Suprapubic skin (tissue), 4 donors: ENCODE measurements around the gene GIMAP8. TPM values are rescaled to one million over a fixed set of nuclear protein-coding genes. Genes with fewer than 3 reads are reported as not detected.
A peak's percentile ranks its signal among the peaks of the same experiment; 100 is the strongest.

Source experiments
- DNase-seq, 2 donors: peaks; one replicate each; pipeline ENCODE4 v3.0.0-alpha.2; 2019; ENCODE audit warnings: low spot score in 2 of 2
- H3K27ac ChIP-seq: fragments of 200-600 bp; sonication (generic); one replicate; pipeline ENCODE4 v1.5.1; 2019
- H3K27me3 ChIP-seq: fragments of 200-600 bp; sonication (generic); one replicate; pipeline ENCODE4 v1.5.1; 2019
- H3K36me3 ChIP-seq: fragments of 200-600 bp; sonication (generic); one replicate; pipeline ENCODE4 v1.5.1; 2019
- H3K4me1 ChIP-seq: fragments of 200-600 bp; sonication (generic); one replicate; pipeline ENCODE4 v1.5.1; 2019
- H3K4me3 ChIP-seq: fragments of 200-600 bp; sonication (generic); one replicate; pipeline ENCODE4 v1.5.1; 2019; ENCODE audit warnings: mild to moderate bottlenecking
- H3K9me3 ChIP-seq: fragments of 200-600 bp; sonication (generic); one replicate; pipeline ENCODE4 v1.5.1; 2019
- CTCF ChIP-seq, 2 donors: fragments of 200-600 bp in 1 of 2; fragments of 450-650 bp in 1 of 2; sonication (generic) in 1 of 2; IDR thresholded peaks; one replicate each; pipeline ENCODE4 v1.5.1; 2016 to 2019; ENCODE audit warnings: antibody characterized with exemption in 2 of 2, mild to moderate bottlenecking in 1 of 2, moderate library complexity in 1 of 2
- EP300 ChIP-seq: sonication (generic); formaldehyde crosslinking; IDR thresholded peaks from one replicate; pipeline ENCODE4 v1.6.1; 2017; ENCODE audit warnings: antibody characterized with exemption
- POLR2A ChIP-seq, 2 donors: fragments of 450-650 bp; IDR thresholded peaks; one replicate each; pipeline ENCODE4 v1.6.1; 2017; ENCODE audit warnings: antibody characterized with exemption in 2 of 2, mild to moderate bottlenecking in 2 of 2, moderate library complexity in 2 of 2
- POLR2AphosphoS5 ChIP-seq, 3 donors: sonication (generic); formaldehyde crosslinking; IDR thresholded peaks; one replicate each; pipeline ENCODE4 v1.6.1; 2017; ENCODE audit warnings: antibody characterized with exemption in 3 of 3
- WGBS: methylation state at CpG from one replicate; pipeline ENCODE4 v1.1.5; 2018; 5-methylcytosine and 5-hydroxymethylcytosine counted together
- total RNA-seq, 4 donors: library from RNA; depleted of rRNA; stranded (reverse); fragments of >200 nt; gene quantifications; one replicate each; pipeline ENCODE4 v1.1.0, GENCODE V29; 2016

GIMAP8 gene
- total RNA-seq, 4 donors from 2014 or later = 1.5 to 5.6 (median 3.2) TPM

DNA sequence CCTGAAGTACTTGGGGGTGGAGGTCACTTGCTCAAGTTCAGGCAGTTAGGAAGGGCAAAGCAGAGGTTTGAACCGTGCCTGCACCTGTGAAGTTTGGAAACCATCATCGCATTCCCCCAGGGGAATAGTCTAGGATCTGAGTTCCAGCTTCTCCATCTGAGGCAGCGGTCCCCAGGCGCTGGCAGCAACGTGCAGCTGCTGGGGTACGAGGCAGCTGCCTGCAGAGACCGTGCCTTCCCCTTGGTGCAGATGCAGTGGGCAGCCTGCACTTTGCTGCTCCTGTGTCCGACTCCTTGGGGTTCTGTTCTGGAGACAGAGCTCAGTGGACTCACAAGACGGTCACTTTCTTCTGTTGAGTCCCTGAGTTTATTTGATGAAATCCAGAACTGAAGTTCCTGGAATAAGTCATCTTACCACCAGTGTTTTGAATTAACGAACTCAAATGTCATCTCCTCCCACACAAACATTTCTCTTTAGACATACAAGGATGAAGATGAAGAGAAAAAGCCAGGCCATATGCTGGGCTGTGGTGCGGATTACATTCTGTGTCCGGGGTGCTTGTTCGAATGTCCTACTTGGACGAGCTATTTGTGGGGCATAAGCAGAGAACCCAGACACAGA is 19.9 kb upstream of the GIMAP8 start:
- peak in 1 of 2 donors; percentile 63 for DNase-seq
- no peaks in the 10 kb centered on the region for H3K36me3 ChIP-seq
- peaks cover 10% of the 10 kb centered on the region for H3K4me1 ChIP-seq
- 72% methylated on average over 12 of the region's 14 CpGs for WGBS
- H3K4me3 ChIP-seq = no peak overlapping the region
- TF ChIP-seq POLR2AphosphoS5 (IDR thresholded peaks at IDR 0.05) (no peak), POLR2A (IDR thresholded peaks at IDR 0.05) (no peak), CTCF (IDR thresholded peaks at IDR 0.05) (no peak), EP300 (no peak)
- no peaks in the 10 kb centered on the region for H3K9me3 ChIP-seq
- no peak overlapping the region for H3K27ac ChIP-seq
- H3K27me3 ChIP-seq = no peaks in the 10 kb centered on the region

DNA sequence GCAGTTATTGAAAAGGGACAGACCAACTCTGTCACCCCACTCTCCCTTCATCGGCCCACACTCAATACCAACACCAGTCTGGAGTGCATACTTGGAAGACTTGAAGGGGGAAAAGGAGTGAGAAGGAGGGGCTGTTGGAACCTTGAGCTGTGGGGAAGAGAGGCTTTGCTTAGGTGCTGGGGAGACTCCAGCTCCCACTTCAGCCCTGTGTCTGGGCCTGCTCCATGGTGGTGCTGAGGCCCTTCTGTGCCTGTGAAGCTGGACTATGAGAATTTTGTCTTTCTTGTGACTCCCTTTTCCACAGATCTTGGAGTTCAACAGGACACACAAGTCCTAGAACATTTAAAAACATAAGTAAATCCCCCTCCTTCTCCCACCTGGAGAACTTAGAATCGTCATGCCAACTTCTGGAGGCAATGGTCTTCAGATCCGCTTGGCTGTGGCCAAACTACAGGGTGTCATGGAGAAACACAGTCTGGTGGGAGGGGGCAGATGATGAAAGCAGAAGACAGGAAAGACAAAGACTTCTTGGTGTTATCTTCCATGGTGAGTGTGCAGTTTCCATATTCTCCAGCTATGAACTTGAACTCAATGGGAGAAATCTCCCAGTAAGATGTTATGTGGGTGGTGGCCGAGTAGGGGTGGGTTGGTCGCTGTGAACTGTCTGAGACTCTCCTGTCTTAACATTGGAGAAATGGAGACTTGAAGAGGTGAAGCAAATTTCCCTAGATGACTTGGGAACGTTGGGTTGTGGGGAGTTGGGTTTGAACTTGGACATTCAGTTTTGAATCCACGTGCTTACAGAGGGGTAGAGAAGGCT is 18.4 kb upstream of the GIMAP8 start:
- 93% methylated on average over 7 of the region's 7 CpGs for WGBS

GRCh38 chr7:150432915-150433892 is 17.2 kb upstream of the GIMAP8 start:
- no peak for TF ChIP-seq POLR2A (IDR thresholded peaks at IDR 0.05)
- TF ChIP-seq EP300 = no peak
- no peak for TF ChIP-seq POLR2AphosphoS5 (IDR thresholded peaks at IDR 0.05)
- no peak for TF ChIP-seq CTCF (IDR thresholded peaks at IDR 0.05)
- DNase-seq = peak in 1 of 2 donors; percentile 45
- H3K9me3 ChIP-seq = no peaks in the 10 kb centered on the region
- H3K4me3 ChIP-seq = no peak overlapping the region
- WGBS = 80% methylated on average over 14 of the region's 14 CpGs
- H3K27ac ChIP-seq = no peak overlapping the region
- H3K36me3 ChIP-seq = no peaks in the 10 kb centered on the region
- peaks cover 10% of the 10 kb centered on the region for H3K4me1 ChIP-seq
- H3K27me3 ChIP-seq = no peaks in the 10 kb centered on the region

More for the DNA sequence above, 18.4 kb upstream of the GIMAP8 start:
- no peaks in the 10 kb centered on the region for H3K9me3 ChIP-seq
- H3K4me1 ChIP-seq = peaks cover 10% of the 10 kb centered on the region
- no peaks in the 10 kb centered on the region for H3K27me3 ChIP-seq
- TF ChIP-seq EP300 = no peak
- no peak for TF ChIP-seq POLR2AphosphoS5 (IDR thresholded peaks at IDR 0.05)
- no peak for TF ChIP-seq POLR2A (IDR thresholded peaks at IDR 0.05)
- no peak for TF ChIP-seq CTCF (IDR thresholded peaks at IDR 0.05)
- no peak overlapping the region for H3K27ac ChIP-seq
- DNase-seq = peak in 1 of 2 donors; percentile 15
- no peaks in the 10 kb centered on the region for H3K36me3 ChIP-seq
- no peak overlapping the region for H3K4me3 ChIP-seq

- no peak overlapping the region for H3K27ac ChIP-seq
- H3K4me1 ChIP-seq = peaks cover under 1% of the 10 kb centered on the region
- H3K36me3 ChIP-seq = no peaks in the 10 kb centered on the region
- H3K4me3 ChIP-seq = no peak overlapping the region
- no peak for DNase-seq
- WGBS = 88% methylated on average over 8 of the region's 8 CpGs
- no peaks in the 10 kb centered on the region for H3K9me3 ChIP-seq
- no peaks in the 10 kb centered on the region for H3K27me3 ChIP-seq
- no peak for TF ChIP-seq POLR2A (IDR thresholded peaks at IDR 0.05)
- TF ChIP-seq POLR2AphosphoS5 (IDR thresholded peaks at IDR 0.05) = no peak
- TF ChIP-seq EP300 = no peak
- TF ChIP-seq CTCF (IDR thresholded peaks at IDR 0.05) = no peak
Measured at GRCh38 chr7:150434240-150434639, 16.2 kb upstream of the GIMAP8 start.
